NCI-H510A treated with DMSO at 0.1 percent for 48 hours (cell line): ENCODE results near the gene FRMD1.

Experiments
- DNase-seq: peaks from one replicate; lab custom pipeline; 2025; lab: John Stamatoyannopoulos, UW

FRMD1 gene

GRCh38 chr6:168027521-168027920 lies 51.5 kb downstream of the FRMD1 start:
- no peak for DNase-seq

GRCh38 chr6:168026925-168027324 lies 52.1 kb downstream of the FRMD1 start:
- no peak for DNase-seq

GRCh38 chr6:168025831-168026710 lies 52.9 kb downstream of the FRMD1 start:
- no peak for DNase-seq

- DNase-seq: no peak
Observed at GRCh38 chr6:168024951-168025510, 54.0 kb downstream of the FRMD1 start.

GRCh38 chr6:168022488-168023321 lies 56.3 kb downstream of the FRMD1 start:
- no peak for DNase-seq

GRCh38 chr6:168021581-168021980 lies 57.4 kb downstream of the FRMD1 start:
- DNase-seq: no peak

GRCh38 chr6:168020242-168020641 lies 58.8 kb downstream of the FRMD1 start:
- DNase-seq: no peak

GRCh38 chr6:168018664-168019063 lies 60.3 kb downstream of the FRMD1 start:
- DNase-seq: no peak

- DNase-seq: no peak
Observed at GRCh38 chr6:168017629-168018028, 61.4 kb downstream of the FRMD1 start.

- no peak for DNase-seq
Observed at GRCh38 chr6:168016721-168017525, 62.1 kb downstream of the FRMD1 start.

GRCh38 chr6:168016176-168016620 lies 62.8 kb downstream of the FRMD1 start:
- no peak for DNase-seq

GRCh38 chr6:168015482-168016175 lies 63.4 kb downstream of the FRMD1 start:
- DNase-seq: no peak

- no peak for DNase-seq
Observed at GRCh38 chr6:168015009-168015408, 64.0 kb downstream of the FRMD1 start.

- DNase-seq: no peak
Observed at GRCh38 chr6:168014428-168014827, 64.6 kb downstream of the FRMD1 start.

GRCh38 chr6:168013250-168013915 lies 65.6 kb downstream of the FRMD1 start:
- no peak for DNase-seq

GRCh38 chr6:168012431-168013249 lies 66.4 kb downstream of the FRMD1 start:
- no peak for DNase-seq

GRCh38 chr6:168011291-168011690 lies 67.7 kb downstream of the FRMD1 start:
- no peak for DNase-seq

GRCh38 chr6:168009331-168009730 lies 69.7 kb downstream of the FRMD1 start:
- no peak for DNase-seq

- DNase-seq: no peak
Observed at GRCh38 chr6:168007592-168008338, 71.2 kb downstream of the FRMD1 start.
